Kasumi-1 (cell line): ENCODE results near the gene HTR3A.
"Not testable (repeated sequence)": the region's sequence is repeated elsewhere in the genome, so short reads cannot be mapped to it uniquely, and the experiment has no call there.

Experiments used
- DNase-seq, 2 experiments: peaks; one replicate each; lab custom pipeline; 2025; lab: John Stamatoyannopoulos, UW

Gene HTR3A

GRCh38 chr11:113974741-113975470 is at the start of gene HTR3A:
HTR3A (plus strand) TSS chr11:113975108; CDS start chr11:113975326, 218 bp downstream.
- DNase-seq = no peak

DNA sequence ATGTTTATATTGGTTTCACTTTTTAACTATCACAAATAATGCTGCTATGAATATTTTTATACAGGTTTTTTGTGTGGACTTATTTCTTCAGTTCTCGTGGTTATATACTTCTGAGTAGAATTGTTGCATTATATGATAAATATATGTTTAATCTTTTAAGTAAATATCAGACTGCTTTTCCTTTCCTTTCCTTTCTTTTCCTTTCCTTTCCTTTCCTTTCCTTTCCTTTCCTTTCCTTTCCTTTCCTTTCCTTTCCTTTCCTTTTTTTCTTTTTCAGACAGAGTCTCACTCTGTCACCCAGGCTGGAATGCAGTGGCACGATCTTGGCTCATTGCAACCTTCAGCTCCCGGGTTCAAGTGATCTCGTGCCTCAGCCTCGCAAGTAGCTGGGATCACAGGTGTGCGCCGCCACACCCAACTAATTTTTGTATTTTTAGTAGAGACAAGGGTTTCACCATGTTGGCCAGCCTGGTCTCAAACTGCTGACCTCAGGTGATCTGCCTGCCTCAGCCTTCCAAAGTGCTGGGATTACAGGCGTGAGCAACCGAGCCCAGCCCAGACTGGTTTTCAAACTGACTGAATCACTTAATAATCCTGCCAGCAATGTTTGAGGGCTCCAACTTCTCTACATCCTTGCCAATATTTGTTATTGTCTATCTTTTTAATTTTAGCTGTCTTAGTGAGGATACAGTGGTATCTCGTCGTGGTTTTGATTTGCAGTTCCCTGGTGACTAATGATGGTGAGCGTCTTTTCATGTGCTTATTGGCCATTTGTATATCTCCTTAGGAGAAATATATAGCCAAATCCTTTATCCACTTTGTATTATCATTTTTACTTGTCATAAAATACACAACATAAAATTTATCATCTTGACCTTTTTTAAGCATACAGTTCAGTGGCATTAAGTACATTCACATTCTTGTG is 48.4 kb upstream of the HTR3A start:
- DNase-seq = no peak

DNA sequence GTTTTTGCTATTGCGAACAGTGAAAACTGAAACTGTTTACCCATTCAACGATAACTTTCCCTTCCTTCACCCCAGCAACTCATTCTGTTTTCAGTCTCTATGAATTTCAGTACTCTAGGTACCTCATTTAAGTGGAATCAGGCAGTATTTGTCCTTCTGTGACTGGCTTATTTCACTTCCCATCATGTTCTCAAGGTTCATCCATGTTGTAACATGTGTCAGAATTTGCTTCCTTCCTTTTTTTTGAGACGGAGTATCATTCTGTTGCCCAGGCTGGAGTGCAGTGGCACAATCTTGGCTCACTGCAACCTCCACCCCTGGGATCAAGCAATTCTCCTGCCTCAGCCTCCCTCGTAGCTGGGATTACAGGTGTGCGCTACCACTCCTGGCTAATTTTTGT is 46.6 kb upstream of the HTR3A start:
- DNase-seq = no peak

GRCh38 chr11:113932788-113933187 is 42.1 kb upstream of the HTR3A start:
- DNase-seq = no peak

DNA sequence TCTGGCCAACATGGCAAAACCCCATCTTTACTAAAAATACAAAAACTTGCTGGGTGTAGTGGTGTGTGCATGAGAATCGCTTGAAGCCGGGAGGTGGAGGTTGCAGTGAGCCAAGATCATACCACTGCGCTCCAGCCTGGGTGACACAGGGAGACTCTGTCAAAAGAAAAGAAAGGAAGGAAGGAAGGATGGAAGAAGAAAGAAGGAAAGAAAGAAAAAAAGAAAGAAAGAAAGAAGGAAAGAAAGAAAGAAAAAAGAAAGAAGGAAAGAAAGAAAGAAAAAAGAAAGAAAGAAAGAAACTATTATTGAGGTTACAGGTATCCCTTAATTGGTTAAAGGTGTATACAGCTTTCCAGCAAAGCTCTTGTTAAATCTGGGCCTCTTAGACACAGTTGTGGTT is 40.7 kb upstream of the HTR3A start:
- not testable (repeated sequence) for DNase-seq

DNA sequence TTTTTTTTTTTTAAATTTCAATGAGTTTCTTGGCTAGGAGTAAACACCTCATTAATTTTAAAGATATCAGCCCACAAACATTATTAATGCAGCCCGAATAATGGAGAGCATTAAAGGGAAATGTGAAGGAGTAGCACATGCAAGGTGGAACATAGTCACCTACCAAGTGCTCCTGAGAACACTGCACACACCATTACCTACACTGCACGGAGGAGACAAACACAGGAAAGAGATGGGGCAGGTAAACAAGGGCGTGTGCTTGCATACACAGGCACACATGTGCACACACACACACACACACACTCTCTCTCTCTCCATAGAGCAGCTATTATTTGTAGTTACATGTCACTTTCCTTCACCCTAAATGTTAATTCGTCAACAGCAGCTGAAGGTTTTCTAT is 40.1 kb upstream of the HTR3A start:
- DNase-seq = no peak

DNA sequence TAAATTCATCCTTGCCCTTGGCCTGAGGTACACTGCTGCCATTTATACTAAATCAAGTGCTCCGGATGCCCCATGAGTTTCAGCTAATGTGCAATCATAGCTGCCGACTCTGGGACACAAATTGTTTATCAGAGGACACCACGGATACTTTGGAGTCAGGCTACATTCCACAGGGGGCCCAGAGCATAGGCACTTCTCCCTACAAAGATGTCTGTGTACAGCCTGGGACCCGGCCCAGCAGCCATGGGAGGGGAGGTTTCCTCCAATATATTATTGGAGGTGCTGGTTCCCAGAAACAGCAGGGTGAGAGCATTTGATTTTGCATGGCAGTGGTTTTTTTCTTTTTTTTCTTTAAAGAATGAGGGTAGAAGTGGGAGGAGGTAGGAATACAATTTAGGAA is 39.0 kb upstream of the HTR3A start:
- no peak for DNase-seq

DNA sequence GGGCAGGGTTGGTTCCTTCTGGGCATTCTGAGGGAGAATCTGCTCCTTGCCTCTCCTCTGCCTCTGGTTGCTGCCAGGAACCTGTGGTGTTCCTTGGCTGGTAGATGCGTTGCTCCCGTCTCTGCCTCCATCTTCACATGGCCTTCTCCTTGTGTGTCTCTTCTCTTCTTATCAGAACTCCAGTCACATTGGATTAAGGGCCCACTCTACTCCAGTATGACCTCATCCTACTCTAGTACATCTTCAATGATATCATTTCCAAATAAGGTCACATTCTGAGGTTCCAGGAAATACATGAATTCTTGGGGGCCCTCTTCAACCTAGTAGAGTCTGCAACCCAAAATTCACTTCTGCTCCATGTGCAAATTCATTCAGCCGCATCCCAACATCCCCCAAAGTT is 37.0 kb upstream of the HTR3A start:
- DNase-seq = no peak

GRCh38 chr11:113942256-113942655 is 32.7 kb upstream of the HTR3A start:
- DNase-seq = no peak

DNA sequence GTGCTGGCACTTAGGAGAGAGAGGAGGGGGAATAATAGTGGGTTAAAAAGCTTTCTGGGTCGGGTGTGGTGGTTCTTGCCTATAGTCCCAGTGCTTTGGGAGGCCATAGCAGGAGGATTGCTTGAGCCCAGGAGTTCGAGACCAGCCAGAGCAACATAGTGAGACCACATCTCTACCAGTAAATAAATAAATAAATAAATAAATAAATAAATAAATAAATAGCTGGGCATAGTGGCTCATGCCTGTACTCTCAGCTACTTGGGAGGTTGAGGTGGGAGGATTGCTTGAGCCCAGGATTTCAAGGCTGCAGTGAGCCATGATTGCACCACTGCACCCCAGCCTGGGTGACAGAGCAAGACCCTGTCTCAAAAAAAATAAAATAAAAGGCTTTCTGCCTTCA is 28.7 kb upstream of the HTR3A start:
- DNase-seq = not testable (repeated sequence)

DNA sequence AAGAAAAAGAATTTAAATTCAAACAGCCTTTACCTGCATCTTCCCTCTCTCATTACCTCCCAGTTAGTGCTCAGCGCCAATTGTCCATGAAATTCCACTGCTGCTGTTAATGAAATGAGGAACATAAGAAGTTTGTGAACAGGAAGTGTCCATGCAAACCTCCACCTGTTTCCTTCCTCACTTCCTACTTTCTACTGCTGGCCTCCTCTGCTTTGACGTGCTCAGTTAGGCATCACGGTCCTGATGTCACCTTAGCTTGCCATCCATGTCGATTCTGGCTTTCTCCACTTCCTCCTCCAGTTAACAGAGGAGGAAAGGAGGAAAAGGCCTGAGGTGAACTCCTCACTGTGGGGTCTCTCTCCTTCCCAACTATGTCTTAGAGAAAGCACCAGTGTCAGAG is 26.9 kb upstream of the HTR3A start:
- no peak for DNase-seq

DNA sequence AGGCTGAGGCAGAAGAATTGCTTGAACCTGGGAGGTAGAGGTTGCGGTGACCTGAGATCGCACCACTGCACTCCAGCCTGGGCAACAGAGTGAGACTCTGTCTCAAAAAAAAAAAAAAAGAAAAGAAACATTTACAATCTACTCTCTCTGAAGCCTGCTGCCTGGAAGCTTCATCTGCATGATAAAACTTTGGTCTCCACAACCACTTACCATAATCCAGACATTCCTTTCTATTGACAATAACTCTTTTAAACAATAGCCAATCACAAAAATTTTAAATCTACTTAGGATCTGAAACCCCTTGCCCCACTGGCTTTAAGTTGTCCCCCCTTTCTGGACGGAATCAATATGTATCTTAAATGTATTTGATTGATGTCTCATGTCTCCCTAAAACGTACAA is 25.0 kb upstream of the HTR3A start:
- DNase-seq = no peak

DNA sequence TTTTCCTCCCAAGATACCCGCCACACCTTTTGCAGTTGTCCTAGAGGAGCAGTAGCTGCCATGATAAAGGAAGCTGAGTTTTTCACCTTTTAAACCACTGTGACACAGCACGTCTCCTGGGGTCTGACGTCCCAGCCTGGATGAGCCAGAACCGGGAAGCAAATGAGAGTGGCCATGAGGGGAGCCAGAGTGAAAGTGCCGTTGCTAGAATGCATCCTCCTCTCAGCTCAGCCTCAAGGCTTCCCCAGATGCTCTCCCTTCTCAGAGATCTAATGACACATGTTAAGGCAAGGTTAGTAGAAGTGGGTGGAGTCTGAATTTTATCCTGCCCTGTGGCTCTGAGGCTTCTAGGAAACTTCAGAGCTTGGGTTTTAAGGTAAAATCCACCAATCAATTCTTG is 23.4 kb upstream of the HTR3A start:
- no peak for DNase-seq

DNA sequence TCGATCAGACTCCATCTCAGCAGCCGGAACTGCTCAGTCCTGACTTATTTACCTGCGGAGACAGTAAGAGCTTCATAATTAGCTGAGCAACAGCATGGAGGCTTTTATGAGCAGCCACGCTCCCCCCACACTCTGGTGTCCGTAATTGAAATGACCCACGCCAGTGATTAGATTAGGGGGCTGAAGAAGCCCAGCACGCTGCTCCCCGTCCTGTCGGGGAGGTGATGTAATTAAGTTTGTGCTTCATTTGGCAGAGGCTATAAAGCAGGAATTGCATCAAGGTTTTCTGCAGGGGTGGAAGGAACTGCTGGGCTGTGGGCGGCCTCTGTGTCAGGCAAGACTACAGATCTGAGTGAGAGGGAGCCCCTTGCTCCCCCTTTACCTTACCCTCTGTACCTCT is 22.8 kb upstream of the HTR3A start:
- DNase-seq = no peak

DNA sequence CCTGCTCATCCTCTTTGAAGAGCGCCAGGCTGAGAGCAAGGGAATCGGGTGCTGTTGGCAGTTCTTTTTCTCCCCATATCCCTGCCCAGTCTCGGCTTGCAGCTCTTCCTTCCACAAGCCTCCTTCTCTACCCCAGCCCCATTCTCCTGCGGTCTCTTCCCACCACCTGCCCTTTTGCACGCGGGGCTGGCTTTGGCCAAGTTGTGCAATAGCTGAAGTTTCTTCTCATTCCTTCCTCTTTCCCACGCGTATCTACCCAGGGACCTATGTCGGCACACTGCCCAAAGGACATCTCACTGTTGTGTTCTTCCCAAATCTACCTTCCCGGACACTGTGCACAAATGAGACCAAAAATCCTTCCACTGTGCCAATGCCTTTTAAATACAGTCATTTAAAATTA is 22.3 kb upstream of the HTR3A start:
- no peak for DNase-seq

- DNase-seq = no peak
These were observed 20.7 kb upstream of the HTR3A start for GRCh38 chr11:113954235-113954634.

GRCh38 chr11:113956986-113957385 is 17.9 kb upstream of the HTR3A start:
- no peak for DNase-seq

DNA sequence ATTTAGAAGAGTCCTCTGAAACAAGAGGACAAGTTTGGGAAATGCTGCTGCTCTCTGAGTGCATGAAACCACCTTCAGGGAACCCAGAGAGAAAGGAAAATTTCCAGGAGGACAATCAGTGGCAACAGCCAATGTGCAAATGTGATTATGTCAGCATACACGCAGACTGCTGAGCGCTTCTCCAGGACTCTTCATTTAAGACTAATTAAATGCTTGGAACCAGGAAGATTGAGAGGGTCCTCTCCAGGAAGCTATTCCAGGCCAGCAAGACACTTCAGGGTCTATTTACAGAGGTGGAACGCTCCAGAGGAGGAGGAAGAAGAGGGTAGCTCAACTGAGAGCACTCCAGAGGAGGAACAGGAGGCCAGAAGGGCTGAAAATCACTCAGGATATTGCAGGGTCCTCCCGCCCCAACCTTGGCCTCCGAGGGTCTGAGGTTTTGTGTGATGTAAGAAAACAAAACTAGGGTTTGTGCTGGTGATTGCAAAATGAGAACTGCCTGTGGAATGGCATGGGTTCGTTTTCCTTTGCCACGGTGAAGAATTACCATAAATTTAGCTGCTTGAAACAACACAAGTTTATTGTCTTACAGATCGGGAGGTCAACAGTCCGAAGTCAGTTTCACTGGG is 14.1 kb upstream of the HTR3A start:
- DNase-seq = no peak

GRCh38 chr11:113967361-113967760 is 7.5 kb upstream of the HTR3A start:
- no peak for DNase-seq

GRCh38 chr11:113971506-113972195 is 3.3 kb upstream of the HTR3A start:
- no peak for DNase-seq

GRCh38 chr11:113977071-113977490 is 2.2 kb downstream of the HTR3A start:
- no peak for DNase-seq

GRCh38 chr11:113977701-113978100 is 2.8 kb downstream of the HTR3A start:
- DNase-seq = no peak
